ENCODE data around the gene ZBTB7C.

Gene ZBTB7C

GRCh38 chr18:48034651-48035555, 374.3 kb downstream of the ZBTB7C start:
- DNase-seq (ENCODE audit: low spot score): no peak

- no peak for DNase-seq (ENCODE audit: low spot score)
Measured at GRCh38 chr18:48033790-48034650, 375.2 kb downstream of the ZBTB7C start.

- DNase-seq (ENCODE audit: low spot score): peak; percentile 41
Measured at GRCh38 chr18:48032876-48033789, 376.1 kb downstream of the ZBTB7C start.

- DNase-seq (ENCODE audit: low spot score): no peak
Measured at GRCh38 chr18:48031641-48032040, 377.5 kb downstream of the ZBTB7C start.

GRCh38 chr18:48030616-48031480, 378.3 kb downstream of the ZBTB7C start:
- DNase-seq (ENCODE audit: low spot score): peak; percentile 68

GRCh38 chr18:48029296-48029986, 379.7 kb downstream of the ZBTB7C start:
- DNase-seq (ENCODE audit: low spot score): no peak

- no peak for DNase-seq (ENCODE audit: low spot score)
Measured at GRCh38 chr18:48028696-48029095, 380.5 kb downstream of the ZBTB7C start.

GRCh38 chr18:48028081-48028480, 381.1 kb downstream of the ZBTB7C start:
- no peak for DNase-seq (ENCODE audit: low spot score)

GRCh38 chr18:48027401-48027963, 381.7 kb downstream of the ZBTB7C start:
- DNase-seq (ENCODE audit: low spot score): no peak

GRCh38 chr18:48026216-48026615, 383.0 kb downstream of the ZBTB7C start:
- DNase-seq (ENCODE audit: low spot score): no peak

GRCh38 chr18:48024881-48025660, 384.1 kb downstream of the ZBTB7C start:
- no peak for DNase-seq (ENCODE audit: low spot score)

- no peak for DNase-seq (ENCODE audit: low spot score)
Measured at GRCh38 chr18:48024009-48024512, 385.1 kb downstream of the ZBTB7C start.

GRCh38 chr18:48023334-48024008, 385.7 kb downstream of the ZBTB7C start:
- peak; percentile 24 for DNase-seq (ENCODE audit: low spot score)

- peak; percentile 65 for DNase-seq (ENCODE audit: low spot score)
Measured at GRCh38 chr18:48022531-48023329, 386.5 kb downstream of the ZBTB7C start.

GRCh38 chr18:48022021-48022420, 387.2 kb downstream of the ZBTB7C start:
- no peak for DNase-seq (ENCODE audit: low spot score)

GRCh38 chr18:48021273-48021914, 387.8 kb downstream of the ZBTB7C start:
- DNase-seq (ENCODE audit: low spot score): no peak

All from hepatic stellate cell (primary cell).